ENCODE data around the gene PXDN. TPM values are rescaled to one million over a fixed set of nuclear protein-coding genes. Genes with fewer than 3 reads are reported as not detected.

Gene PXDN
- total RNA-seq, 1 donor from 2014 or later, result 459 TPM

DNA sequence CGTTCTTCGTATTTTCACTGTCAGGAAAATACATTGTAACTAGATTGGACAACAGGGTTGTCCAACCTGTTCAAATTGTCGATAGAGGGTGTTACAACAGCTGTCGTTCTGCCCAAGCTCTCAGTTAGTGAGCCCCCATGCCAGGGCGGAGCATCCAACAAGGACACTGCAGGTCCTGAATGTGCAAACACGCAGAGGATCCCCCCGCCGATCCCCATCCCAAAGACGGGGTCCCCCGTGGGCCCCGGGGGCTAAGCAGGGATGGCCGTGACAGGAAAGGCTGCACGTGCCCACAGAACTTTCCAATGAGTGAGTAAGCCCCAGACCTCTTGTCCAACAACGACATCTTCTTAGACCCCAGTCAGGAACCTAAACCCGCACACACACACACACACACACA is 140.8 kb downstream of the PXDN start:
- no peak for DNase-seq (ENCODE audit: extremely low spot score, unreplicated experiment)
- Mint-ChIP-seq H3K36me3 (ENCODE audit: unreplicated experiment) (no peaks in the 10 kb centered on the region), H3K9me3 (ENCODE audit: unreplicated experiment) (no peaks in the 10 kb centered on the region), H3K4me3 (ENCODE audit: unreplicated experiment) (no peak overlapping the region), H3K4me1 (ENCODE audit: unreplicated experiment) (peaks cover 26% of the 10 kb centered on the region), H3K27ac (ENCODE audit: unreplicated experiment) (no peak overlapping the region), H3K27me3 (ENCODE audit: unreplicated experiment) (peaks cover 13% of the 10 kb centered on the region)
- TF ChIP-seq CTCF (IDR thresholded peaks at IDR 0.05), result no peak

DNA sequence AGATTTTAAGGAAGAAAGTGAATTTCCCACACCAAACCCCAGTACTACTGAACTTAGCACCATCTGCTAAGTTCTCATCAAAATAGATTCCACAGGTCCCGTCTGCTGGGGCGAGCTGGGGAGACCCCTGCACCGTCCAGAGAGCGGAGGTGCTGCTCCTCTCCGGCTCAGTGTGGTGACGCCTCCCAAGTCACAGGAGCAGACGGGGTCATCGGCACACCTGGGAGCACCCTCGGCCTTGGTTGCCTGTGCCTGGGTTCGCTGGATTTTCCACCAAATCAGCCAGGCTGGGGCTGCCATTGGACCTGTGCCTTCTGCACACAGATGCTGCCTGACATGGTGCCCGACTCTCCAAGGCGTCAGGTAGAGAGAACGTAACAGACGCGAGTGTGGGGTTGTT is 141.3 kb downstream of the PXDN start:
- Mint-ChIP-seq H3K36me3 (ENCODE audit: unreplicated experiment) (no peaks in the 10 kb centered on the region), H3K4me1 (ENCODE audit: unreplicated experiment) (peaks cover 26% of the 10 kb centered on the region), H3K9me3 (ENCODE audit: unreplicated experiment) (no peaks in the 10 kb centered on the region), H3K4me3 (ENCODE audit: unreplicated experiment) (no peak overlapping the region), H3K27ac (ENCODE audit: unreplicated experiment) (no peak overlapping the region), H3K27me3 (ENCODE audit: unreplicated experiment) (peaks cover 11% of the 10 kb centered on the region)
- no peak for TF ChIP-seq CTCF (IDR thresholded peaks at IDR 0.05)
- DNase-seq (ENCODE audit: extremely low spot score, unreplicated experiment), result no peak

DNA sequence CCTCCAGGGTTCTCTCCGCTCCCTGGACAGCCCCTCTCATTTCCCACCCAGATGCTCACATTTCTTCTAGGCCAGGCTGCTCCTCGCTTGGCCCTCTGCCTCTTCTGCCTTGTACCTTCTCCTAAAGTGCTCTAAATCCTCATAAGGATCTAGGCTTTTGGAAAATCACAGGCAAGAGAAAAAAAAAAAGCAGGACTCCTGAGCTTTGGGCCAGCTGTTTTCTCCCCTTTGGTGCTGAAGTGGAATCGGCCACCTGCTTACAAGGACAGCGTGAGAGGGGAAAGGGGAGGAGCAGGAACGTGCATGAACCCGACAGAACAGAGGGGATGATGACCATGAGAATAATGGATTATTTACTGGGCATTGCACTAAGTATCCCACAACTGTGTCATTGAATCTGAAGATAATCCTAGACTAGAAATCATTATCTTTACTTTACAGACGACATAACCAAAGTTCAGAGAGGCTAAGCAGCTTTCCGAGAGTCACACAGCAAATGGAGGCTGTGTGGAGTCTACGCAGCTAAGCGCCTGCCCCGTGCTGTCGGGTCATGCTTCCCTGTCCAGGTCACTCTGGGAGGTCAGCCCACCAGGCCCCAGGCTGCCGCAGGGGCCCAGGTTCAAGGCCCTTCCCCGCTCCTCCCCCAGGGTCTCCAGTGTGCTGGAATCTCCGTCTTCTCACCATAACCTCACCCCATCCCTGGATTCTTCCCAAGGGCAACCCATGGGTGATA is 141.9 kb downstream of the PXDN start:
- Mint-ChIP-seq H3K27me3 (ENCODE audit: unreplicated experiment) (peaks cover 11% of the 10 kb centered on the region), H3K4me3 (ENCODE audit: unreplicated experiment) (no peak overlapping the region), H3K36me3 (ENCODE audit: unreplicated experiment) (no peaks in the 10 kb centered on the region), H3K4me1 (ENCODE audit: unreplicated experiment) (peaks cover 26% of the 10 kb centered on the region), H3K27ac (ENCODE audit: unreplicated experiment) (no peak overlapping the region), H3K9me3 (ENCODE audit: unreplicated experiment) (no peaks in the 10 kb centered on the region)
- no peak for TF ChIP-seq CTCF (IDR thresholded peaks at IDR 0.05)
- no peak for DNase-seq (ENCODE audit: extremely low spot score, unreplicated experiment)

DNA sequence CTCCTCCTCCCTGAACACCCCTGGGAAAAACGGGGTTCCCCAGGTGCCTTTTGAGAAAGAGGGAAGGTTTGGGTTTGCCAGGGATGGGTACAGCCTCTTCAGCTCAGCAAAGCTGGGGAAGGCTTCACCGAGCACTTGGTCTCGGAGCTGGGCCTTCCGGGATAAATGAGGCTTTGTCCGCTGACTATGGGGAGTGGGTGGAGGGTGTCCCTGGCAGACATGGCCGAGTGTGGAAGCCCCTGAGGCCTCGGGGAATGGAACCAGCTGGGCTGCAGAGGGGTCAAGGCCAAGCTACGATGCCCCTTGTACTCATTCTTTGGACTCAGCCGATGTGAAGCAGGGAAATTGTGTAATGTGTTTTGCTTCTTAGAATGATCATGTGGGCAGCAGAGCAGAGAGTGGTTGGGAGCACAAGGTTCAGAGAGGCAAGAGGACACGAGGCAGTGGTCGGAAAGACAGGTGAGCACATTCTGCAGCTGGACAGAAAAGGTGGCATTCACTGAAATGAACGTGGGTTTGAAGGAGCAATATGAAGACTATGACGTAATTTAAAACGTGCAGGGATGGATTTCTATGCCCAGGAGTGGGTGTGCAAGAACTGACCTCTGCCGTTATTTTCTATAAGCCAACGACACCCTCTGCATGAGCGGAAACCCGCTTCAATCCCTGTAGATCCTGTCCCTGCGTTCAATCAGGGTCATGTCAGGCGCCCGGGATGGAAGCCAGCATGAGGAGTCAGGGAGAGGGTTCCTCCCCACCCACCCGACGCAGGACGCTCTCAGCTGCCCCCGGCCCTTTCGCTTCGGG is 142.6 kb downstream of the PXDN start:
- Mint-ChIP-seq H3K4me1 (ENCODE audit: unreplicated experiment) (peaks cover 26% of the 10 kb centered on the region), H3K9me3 (ENCODE audit: unreplicated experiment) (no peaks in the 10 kb centered on the region), H3K27ac (ENCODE audit: unreplicated experiment) (no peak overlapping the region), H3K4me3 (ENCODE audit: unreplicated experiment) (no peak overlapping the region), H3K27me3 (ENCODE audit: unreplicated experiment) (peaks cover 4% of the 10 kb centered on the region), H3K36me3 (ENCODE audit: unreplicated experiment) (no peaks in the 10 kb centered on the region)
- DNase-seq (ENCODE audit: extremely low spot score, unreplicated experiment), result no peak
- no peak for TF ChIP-seq CTCF (IDR thresholded peaks at IDR 0.05)

DNA sequence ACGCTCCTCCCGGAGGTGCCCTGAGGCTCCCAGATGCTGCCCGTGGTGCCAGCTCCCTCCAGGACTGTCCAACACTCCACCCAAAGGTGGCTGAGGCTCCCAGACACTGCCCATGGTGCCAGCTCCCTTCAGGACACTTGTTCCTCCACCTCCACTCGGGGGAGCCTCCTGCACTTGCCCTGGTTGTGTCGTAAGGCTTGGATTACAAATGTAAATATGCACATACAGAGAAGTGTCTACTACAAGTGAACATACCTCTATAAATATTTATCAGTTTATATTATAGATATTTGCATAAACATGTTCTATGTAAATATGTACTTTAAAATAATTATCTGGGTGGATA is 143.3 kb downstream of the PXDN start:
- H3K4me3 Mint-ChIP-seq (ENCODE audit: unreplicated experiment), result no peak overlapping the region
- H3K27ac Mint-ChIP-seq (ENCODE audit: unreplicated experiment), result peak overlapping the region; percentile 31
- H3K27me3 Mint-ChIP-seq (ENCODE audit: unreplicated experiment), result no peaks in the 10 kb centered on the region
- no peak for DNase-seq (ENCODE audit: extremely low spot score, unreplicated experiment)
- H3K4me1 Mint-ChIP-seq (ENCODE audit: unreplicated experiment), result peaks cover 26% of the 10 kb centered on the region
- H3K36me3 Mint-ChIP-seq (ENCODE audit: unreplicated experiment), result no peaks in the 10 kb centered on the region
- H3K9me3 Mint-ChIP-seq (ENCODE audit: unreplicated experiment), result no peaks in the 10 kb centered on the region
- TF ChIP-seq CTCF (IDR thresholded peaks at IDR 0.05), result peak; percentile 10

Data from osteocyte (in vitro differentiated cells).